ENCODE data around the gene GGN. TPM values are rescaled to one million over a fixed set of nuclear protein-coding genes. Genes with fewer than 3 reads are reported as not detected.

GGN gene
- total and polyA plus RNA-seq, 2 donors (not counting 1 experiment from before 2014, with no cell fraction given), result 0.20 to 0.50 TPM

DNA sequence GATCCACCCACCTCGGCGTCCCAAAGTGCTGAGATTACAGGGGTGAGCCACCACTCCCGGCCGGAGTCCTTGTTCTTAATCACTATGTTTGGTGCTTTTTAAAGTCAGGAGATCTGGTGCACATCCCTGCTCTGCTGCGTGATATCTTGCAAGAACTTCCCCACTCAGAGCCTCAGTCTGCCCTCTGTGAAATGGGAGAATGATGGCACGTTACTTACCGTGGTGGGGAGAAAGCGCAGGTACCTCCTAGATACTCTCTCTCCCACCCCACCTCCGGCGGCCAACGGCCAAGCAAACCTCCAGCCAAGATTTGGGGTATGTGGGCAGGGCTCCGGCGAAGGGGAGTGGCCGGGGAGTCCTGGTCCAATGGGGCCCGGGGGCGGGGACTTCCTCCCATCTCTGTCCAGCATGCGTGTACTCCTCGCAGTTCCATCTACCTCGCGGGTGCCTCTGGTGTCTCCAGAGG lies 45.5 kb upstream of the GGN start, which contains the start of gene RYR1:
TSS of gene RYR1 (plus strand) at position 424 of the 466 bp plus-strand sequence. CDS start 139 bp downstream, outside the sequence.
- no peaks in the 10 kb centered on the region for H3K79me2 ChIP-seq (ENCODE audit: control insufficient read depth, insufficient read depth, low read length)
- no peaks in the 10 kb centered on the region for H3K9me3 ChIP-seq (ENCODE audit: control insufficient read depth, insufficient read depth, low read depth, low read length)
- H3K4me2 ChIP-seq (ENCODE audit: extremely low read depth, insufficient read depth, low read length), result no peak within 1 kb of the TSS
- no peak within 1 kb of the TSS for H3K27ac ChIP-seq (ENCODE audit: insufficient read depth, low read length)
- no peak within 1 kb of the TSS for H2AFZ ChIP-seq (ENCODE audit: low read length)
- no peak for TF ChIP-seq CTCF (conservative IDR thresholded peaks at IDR 0.05 in 1 of 2, IDR thresholded peaks at IDR 0.05 in 1 of 2; ENCODE audit: low read depth in 1 of 2, low read length in 2 of 2)
- no peak for TF ChIP-seq EZH2 (IDR thresholded peaks at IDR 0.05; ENCODE audit: low read length, missing control alignments)
- H3K27me3 ChIP-seq (ENCODE audit: control insufficient read depth, insufficient read depth, low read length), result peaks cover 4% of the 10 kb centered on the region
- DNase-seq (ENCODE audit: low read depth in 2 of 2), result peak in 1 of 2 donors; percentile 6
- H3K4me1 ChIP-seq (ENCODE audit: control insufficient read depth, extremely low read depth, insufficient read depth, low read length), result no peaks in the 10 kb centered on the region
- H3K36me3 ChIP-seq (ENCODE audit: control insufficient read depth, insufficient read depth, low read length), result no peaks in the 10 kb centered on the region
- no peak within 1 kb of the TSS for H3K9ac ChIP-seq (ENCODE audit: insufficient read depth, low read length)
- H4K20me1 ChIP-seq (ENCODE audit: control insufficient read depth, extremely low read depth, insufficient read depth, low read length), result no peaks in the 10 kb centered on the region
- H3K4me3 ChIP-seq (replicated peaks in 1 of 4; ENCODE audit: control extremely low read depth in 1 of 4, insufficient read depth in 1 of 4, low read depth in 3 of 4, low read length in 4 of 4), result no peak within 1 kb of the TSS

DNA sequence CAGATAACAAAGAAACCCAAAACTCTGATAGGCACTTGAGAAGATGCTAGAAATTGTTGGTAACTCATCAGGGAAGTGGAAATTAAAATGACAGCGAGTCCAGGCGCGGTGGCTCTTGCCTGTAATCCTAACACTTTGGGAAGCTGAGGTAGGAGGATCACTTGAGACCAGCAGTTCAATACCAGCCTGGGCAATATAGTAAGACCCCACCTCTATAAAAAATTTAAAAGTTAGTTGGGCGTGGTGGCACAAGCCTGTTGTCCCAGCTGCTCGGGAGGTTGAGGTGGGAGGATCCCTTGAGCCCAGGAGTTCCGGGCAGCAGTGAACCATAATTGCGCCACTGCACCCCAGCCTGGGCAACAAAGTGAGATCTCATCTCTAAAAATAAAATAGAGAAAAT lies 43.1 kb upstream of the GGN start:
- Histone ChIP-seq H3K9me3 (ENCODE audit: control insufficient read depth, insufficient read depth, low read depth, low read length) (no peaks in the 10 kb centered on the region), H3K36me3 (ENCODE audit: control insufficient read depth, insufficient read depth, low read length) (no peaks in the 10 kb centered on the region), H3K4me1 (ENCODE audit: control insufficient read depth, extremely low read depth, insufficient read depth, low read length) (no peaks in the 10 kb centered on the region), H3K27ac (ENCODE audit: insufficient read depth, low read length) (no peak overlapping the region), H3K79me2 (ENCODE audit: control insufficient read depth, insufficient read depth, low read length) (no peaks in the 10 kb centered on the region), H3K9ac (ENCODE audit: insufficient read depth, low read length) (no peak overlapping the region), H3K4me2 (ENCODE audit: extremely low read depth, insufficient read depth, low read length) (no peak overlapping the region), H4K20me1 (ENCODE audit: control insufficient read depth, extremely low read depth, insufficient read depth, low read length) (no peaks in the 10 kb centered on the region), H3K4me3 (replicated peaks in 1 of 4; ENCODE audit: control extremely low read depth in 1 of 4, insufficient read depth in 1 of 4, low read depth in 3 of 4, low read length in 4 of 4) (no peak overlapping the region), H3K27me3 (ENCODE audit: control insufficient read depth, insufficient read depth, low read length) (peaks cover 4% of the 10 kb centered on the region), H2AFZ (ENCODE audit: low read length) (no peak overlapping the region)
- no peak for DNase-seq (ENCODE audit: low read depth in 2 of 2)
- TF ChIP-seq EZH2 (IDR thresholded peaks at IDR 0.05; ENCODE audit: low read length, missing control alignments) (no peak), CTCF (conservative IDR thresholded peaks at IDR 0.05 in 1 of 2, IDR thresholded peaks at IDR 0.05 in 1 of 2; ENCODE audit: low read depth in 1 of 2, low read length in 2 of 2) (no peak)

DNA sequence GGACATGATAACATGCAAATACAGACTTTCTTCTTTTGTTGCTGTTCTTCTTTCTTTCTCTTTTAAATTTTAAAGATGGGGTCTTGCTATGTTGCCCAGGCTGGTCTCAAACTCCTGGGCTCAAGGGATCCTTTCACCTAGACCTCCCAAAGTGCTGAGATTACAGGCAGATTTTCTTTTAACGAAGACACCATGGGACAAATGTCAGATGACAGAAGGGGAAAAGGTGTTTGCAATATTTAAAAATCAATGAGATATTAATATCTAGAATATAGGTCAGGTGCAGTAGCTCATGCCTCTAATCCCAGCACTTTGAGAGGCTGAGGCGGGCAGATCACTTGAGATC lies 42.0 kb upstream of the GGN start:
- Histone ChIP-seq H3K27me3 (ENCODE audit: control insufficient read depth, insufficient read depth, low read length) (peaks cover 12% of the 10 kb centered on the region), H3K4me2 (ENCODE audit: extremely low read depth, insufficient read depth, low read length) (no peak overlapping the region), H3K4me1 (ENCODE audit: control insufficient read depth, extremely low read depth, insufficient read depth, low read length) (no peaks in the 10 kb centered on the region), H3K27ac (ENCODE audit: insufficient read depth, low read length) (no peak overlapping the region), H3K79me2 (ENCODE audit: control insufficient read depth, insufficient read depth, low read length) (no peaks in the 10 kb centered on the region), H3K9ac (ENCODE audit: insufficient read depth, low read length) (no peak overlapping the region), H2AFZ (ENCODE audit: low read length) (no peak overlapping the region), H3K36me3 (ENCODE audit: control insufficient read depth, insufficient read depth, low read length) (no peaks in the 10 kb centered on the region), H3K9me3 (ENCODE audit: control insufficient read depth, insufficient read depth, low read depth, low read length) (no peaks in the 10 kb centered on the region), H4K20me1 (ENCODE audit: control insufficient read depth, extremely low read depth, insufficient read depth, low read length) (no peaks in the 10 kb centered on the region), H3K4me3 (replicated peaks in 1 of 4; ENCODE audit: control extremely low read depth in 1 of 4, insufficient read depth in 1 of 4, low read depth in 3 of 4, low read length in 4 of 4) (no peak overlapping the region)
- no peak for DNase-seq (ENCODE audit: low read depth in 2 of 2)
- no peak for TF ChIP-seq CTCF (conservative IDR thresholded peaks at IDR 0.05 in 1 of 2, IDR thresholded peaks at IDR 0.05 in 1 of 2; ENCODE audit: low read depth in 1 of 2, low read length in 2 of 2)
- TF ChIP-seq EZH2 (IDR thresholded peaks at IDR 0.05; ENCODE audit: low read length, missing control alignments), result no peak

Data from fibroblast of lung (primary cell).